ENCODE results near the gene GEMIN5.

- TF ChIP-seq CTCF (IDR thresholded peaks at IDR 0.05), result no peak
- no peak for TF ChIP-seq POLR2A (IDR thresholded peaks at IDR 0.05)
These were observed 36.7 kb downstream of the GEMIN5 start for GRCh38 chr5:154901276-154901675.

All from prostate gland (tissue), 2 donors.